DMS53 treated with DMSO at 0.1 percent for 48 hours (cell line): ENCODE results near the gene CERS3.
"Not testable (repeated sequence)": the region's sequence is repeated elsewhere in the genome, so short reads cannot be mapped to it uniquely, and the experiment has no call there.

Experiments used
- DNase-seq: peaks from one replicate; lab custom pipeline; 2025; ENCODE audit not compliant: unreplicated experiment; lab: John Stamatoyannopoulos, UW

The CERS3 gene

DNA sequence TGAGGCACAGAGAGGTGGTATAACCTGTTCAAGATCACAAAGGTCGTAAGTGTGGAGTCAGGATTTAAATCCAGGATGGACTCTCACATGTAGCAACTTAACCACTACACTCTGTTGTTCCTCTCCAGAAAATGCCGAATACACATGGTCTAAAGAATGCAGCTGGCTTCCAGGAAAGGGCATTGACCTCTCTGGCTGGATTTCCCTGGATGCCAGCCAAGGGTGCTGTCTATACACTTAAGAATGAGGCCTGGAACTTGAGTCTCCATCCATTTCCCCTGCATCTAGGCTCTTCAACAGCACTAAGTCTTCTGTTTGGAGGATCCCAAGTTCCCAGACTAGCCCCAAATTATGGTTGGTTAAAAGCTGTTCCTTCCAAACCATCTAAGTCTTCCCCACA lies 60.5 kb downstream of the CERS3 start:
- DNase-seq: no peak

DNA sequence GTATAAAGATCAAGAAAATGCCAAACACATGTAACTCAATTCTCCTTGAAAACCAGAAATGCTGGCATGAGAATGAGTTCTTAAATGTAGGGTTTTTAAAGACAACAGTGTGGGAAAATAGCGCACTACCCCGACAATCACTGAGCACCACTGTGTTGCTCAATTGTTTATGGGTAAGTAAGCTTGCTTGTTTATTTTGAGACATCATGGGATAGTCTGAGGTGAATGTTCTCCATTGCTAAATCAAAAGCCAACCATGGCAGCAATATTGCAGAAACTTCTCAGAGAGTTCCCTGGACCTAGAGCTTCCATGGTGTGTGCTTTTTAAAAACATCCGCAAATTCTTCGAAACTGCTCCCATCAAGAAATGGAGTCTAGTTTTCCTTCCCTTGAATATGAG lies 62.7 kb downstream of the CERS3 start:
- no peak for DNase-seq

DNA sequence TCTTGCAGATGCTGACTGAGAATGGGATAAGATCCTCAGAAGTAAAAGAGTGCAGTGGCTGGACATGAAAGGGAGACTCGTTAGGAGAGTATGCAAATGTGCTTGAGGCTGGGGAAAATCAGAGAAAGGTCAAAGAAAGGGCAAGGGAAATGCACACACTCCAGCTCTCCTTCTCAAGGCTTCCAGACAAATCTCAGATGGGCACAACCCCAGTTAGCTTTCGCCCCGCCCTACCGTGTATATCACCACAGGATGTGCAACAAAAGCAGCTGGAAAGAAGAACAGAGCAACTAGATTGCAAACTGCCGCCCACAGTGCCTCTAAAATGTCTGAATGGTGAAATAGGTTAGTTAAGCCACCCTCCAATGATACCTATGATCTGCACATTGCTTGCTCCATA lies 63.9 kb downstream of the CERS3 start:
- no peak for DNase-seq

- no peak for DNase-seq
These were observed 64.5 kb downstream of the CERS3 start for GRCh38 chr15:100464256-100464655.

GRCh38 chr15:100463515-100463914 lies 65.2 kb downstream of the CERS3 start:
- DNase-seq: no peak

- no peak for DNase-seq
These were observed 67.7 kb downstream of the CERS3 start for GRCh38 chr15:100461049-100461448.

- no peak for DNase-seq
These were observed 71.5 kb downstream of the CERS3 start for GRCh38 chr15:100457201-100457600.

DNA sequence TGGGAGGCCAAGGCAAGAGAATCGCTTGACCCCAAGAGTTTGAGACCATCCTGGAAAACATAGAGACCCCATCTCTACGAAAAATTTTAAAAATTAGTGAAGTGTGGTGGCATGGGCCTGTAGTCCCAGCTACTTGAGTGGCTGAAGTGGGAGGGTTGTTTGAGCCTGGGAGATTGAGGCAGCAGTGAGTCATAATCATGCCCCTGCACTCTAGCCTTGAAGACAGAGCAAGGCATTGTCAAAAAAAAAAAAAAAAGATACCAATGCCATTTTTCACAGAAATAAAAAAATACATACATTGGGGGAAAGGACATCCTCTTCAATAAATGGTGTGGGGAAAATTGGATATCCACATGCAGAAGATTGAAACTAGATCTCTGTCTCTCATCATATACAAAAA lies 74.6 kb downstream of the CERS3 start:
- no peak for DNase-seq

GRCh38 chr15:100448481-100448880 lies 80.3 kb downstream of the CERS3 start:
- DNase-seq: no peak

- DNase-seq: not testable (repeated sequence)
These were observed 87.7 kb downstream of the CERS3 start for GRCh38 chr15:100441063-100441462.

GRCh38 chr15:100439514-100439913 lies 89.2 kb downstream of the CERS3 start:
- DNase-seq: no peak

DNA sequence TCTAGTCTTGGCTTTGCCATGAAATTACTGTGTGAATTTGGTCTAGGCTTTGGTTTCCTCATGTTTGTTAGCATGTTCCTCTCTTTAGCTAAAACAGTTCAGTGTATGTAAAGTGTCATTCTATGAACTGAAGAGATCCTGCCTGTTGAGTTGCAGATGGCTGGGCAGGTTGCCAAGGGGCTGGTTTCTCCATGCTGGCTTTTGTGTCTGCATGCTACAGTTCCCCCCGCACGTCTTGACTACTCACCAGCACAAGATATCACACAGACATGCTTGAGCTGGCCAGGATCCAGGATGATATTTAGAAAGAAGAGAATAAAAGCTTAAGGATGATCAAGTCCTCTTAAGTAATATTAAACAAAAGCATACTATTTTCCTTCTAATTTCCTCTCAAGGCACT lies 90.2 kb downstream of the CERS3 start:
- peak; percentile 30 for DNase-seq

DNA sequence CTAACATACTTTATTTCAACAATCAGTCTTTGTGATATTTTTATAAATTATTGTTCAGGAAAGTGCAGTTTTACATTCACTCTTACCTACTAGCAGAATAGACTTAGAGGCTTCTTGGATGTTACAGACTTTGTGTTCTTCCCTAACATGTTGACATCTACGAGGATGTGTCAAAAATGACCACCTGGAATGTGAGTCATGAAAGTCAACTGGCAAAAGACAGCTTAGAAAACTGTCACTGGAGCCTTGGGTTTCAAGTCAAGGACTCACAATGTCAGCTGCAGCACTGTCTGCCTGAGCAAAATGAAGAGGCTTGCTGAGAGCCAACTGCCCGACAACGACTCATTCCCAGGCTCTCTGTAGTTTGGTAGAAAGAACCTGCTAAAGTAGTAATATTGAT lies 91.5 kb downstream of the CERS3 start:
- no peak for DNase-seq

- no peak for DNase-seq
These were observed 94.2 kb downstream of the CERS3 start for GRCh38 chr15:100434561-100434960.

DNA sequence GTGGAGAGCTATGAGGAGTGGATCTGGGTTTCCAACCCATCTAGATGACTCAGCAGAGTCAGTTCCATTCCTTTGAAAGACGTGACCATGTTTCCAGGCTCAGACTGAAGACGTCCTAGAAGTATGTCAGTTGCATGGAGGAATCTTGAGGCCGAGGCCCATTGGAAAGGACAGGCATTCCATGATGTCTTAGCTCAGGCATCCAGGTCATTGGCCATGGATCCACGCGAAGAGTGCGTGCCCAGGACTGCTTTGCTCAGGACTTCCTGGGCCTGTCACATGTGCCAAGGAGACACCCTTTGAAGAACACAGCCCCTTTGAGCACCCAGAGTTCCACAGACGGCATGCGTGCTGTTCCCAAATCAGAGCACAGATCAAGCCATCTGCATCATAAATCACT lies 94.7 kb downstream of the CERS3 start:
- no peak for DNase-seq

GRCh38 chr15:100433304-100433703 lies 95.4 kb downstream of the CERS3 start:
- DNase-seq: no peak

DNA sequence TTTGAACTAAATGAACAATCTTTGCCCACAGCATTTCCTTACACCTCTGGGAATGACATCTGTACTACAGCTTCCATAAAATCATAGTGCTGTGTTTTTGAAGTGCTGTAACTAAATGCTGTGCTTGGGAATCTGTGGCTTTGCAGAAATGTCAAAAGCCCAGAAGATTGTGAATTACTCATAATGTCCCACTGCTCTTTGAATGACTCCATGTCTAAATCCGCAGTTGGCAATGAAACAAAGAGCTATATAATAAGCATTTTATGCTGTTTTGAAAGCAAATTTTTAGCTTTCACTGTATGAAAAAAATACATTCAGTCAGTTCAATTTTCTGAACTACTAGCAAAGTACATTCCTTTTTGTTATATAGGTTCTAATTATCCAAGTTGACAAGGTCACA lies 98.3 kb downstream of the CERS3 start:
- no peak for DNase-seq

- no peak for DNase-seq
These were observed 99.5 kb downstream of the CERS3 start for GRCh38 chr15:100429116-100429728.

DNA sequence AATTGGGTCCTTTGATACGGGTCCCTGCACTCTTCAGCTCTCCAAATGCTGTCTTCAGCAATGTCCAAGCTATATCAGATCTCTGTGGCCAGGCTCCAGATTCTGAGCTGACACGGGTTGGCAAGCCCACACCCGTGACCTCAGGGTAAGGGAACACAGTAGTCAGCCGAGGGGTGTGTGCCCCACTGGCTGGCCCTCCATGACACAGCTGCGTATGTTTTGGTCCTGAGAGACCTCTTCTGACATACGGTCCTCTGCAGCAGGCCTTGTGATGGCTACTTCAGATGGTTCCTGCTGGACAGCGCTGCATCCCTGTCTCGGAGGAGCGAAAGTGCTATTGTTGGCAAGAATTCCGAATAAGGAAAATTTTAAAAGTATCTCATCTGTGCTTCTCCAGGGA lies 101.8 kb downstream of the CERS3 start:
- no peak for DNase-seq

DNA sequence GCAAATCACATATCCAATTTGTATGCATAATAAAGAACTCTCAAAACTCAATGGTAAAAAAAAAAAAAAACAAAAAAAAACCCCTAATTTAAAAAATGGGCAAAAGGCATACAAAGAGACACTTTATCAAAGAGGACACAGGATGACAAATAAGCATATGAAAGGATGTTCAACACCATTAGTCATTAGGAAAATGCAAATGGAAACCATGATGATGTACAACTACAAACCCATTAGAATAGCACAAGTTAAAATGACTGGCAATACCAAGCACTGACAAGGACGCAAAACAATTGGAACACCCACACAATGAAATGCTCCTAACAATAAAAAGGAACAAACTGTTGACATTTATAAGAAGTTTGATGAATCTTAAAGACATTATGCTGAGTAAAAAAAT lies 123.6 kb downstream of the CERS3 start:
- DNase-seq: no peak

DNA sequence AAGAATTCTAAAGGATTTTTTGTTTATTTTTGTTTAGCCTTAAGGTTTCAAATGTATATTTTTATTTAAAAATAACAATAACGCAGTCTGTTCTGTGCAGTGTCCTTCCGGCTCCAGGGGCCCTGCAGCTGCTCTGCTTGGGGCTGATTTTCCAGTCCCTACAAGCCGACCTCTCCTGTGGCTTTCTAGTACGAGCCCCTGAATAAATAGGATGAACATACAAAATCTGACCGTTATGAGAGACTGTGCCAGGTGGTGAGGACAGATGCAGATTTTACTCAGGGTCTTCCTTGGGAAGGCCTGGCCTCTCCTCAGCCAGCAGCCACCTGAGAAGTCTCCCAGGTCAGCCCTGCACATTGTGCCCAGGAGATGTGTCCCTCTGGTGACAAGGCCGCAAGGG lies 127.8 kb downstream of the CERS3 start:
- no peak for DNase-seq

DNA sequence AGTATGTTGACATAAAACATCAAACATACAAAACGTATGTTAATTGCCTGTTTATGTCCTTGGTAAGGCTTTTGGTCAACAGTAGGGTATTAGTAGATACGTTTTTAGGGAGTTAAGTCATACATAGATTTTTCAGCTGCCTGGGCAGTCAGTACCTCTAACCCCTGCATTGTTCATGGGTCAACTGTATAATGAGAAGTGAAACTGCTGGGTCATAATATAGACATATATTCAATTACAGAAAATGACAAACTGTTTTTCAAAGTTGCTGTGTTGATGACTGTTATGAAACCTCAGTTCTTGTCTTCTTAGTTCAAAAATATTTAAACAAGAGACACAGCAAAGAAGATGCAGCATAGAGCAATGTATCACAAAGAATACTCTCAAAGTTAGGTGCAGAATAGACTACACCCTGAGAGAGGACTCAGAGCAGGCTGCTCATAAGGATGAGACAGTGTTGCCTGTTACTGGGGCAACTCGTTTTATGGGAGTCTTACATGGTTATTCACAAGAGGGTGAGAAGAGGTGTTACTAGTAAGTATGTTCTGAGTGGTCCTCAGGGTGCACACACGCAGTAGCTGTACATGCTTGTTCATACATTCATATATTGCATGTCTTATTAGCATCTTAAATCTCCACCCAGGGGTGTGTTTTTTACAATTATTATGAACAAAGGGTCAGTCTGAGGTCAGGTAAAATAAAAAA lies 133.9 kb downstream of the CERS3 start:
- DNase-seq: no peak

DNA sequence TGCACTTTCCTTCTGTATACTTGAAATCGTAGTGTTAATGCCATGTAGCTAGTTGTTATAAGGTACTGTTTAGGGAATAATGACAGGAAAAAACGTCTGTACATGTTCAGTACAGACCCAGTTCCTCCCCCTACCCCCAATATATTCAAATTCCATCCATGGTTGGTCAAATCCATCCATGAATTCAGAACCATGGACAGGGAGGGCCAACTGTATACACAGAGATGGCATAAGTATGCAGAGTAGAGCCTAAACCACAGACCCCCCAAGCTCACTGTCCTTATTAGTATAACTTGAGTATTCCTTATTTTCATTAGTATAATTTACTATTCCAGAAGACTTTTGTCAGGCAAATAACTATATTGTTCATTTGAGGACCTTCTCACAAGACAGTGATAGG lies 135.7 kb downstream of the CERS3 start:
- no peak for DNase-seq
